GM10847 (cell line): ENCODE results near the gene RXYLT1.

Source experiments
- POLR2A ChIP-seq: IDR thresholded peaks from 2 replicates; pipeline ENCODE4 v1.6.1; 2011; ENCODE audit not compliant: insufficient read length; ENCODE audit errors: extremely low read depth

The RXYLT1 gene, protein sequence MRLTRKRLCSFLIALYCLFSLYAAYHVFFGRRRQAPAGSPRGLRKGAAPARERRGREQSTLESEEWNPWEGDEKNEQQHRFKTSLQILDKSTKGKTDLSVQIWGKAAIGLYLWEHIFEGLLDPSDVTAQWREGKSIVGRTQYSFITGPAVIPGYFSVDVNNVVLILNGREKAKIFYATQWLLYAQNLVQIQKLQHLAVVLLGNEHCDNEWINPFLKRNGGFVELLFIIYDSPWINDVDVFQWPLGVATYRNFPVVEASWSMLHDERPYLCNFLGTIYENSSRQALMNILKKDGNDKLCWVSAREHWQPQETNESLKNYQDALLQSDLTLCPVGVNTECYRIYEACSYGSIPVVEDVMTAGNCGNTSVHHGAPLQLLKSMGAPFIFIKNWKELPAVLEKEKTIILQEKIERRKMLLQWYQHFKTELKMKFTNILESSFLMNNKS

GRCh38 chr12:63779498-63780481 lies at the start of gene RXYLT1:
Gene RXYLT1, plus strand, starts transcription at chr12:63779909. Its CDS starts 52 bp downstream, at chr12:63779961.
- TF ChIP-seq POLR2A, result peak; percentile 74

DNA sequence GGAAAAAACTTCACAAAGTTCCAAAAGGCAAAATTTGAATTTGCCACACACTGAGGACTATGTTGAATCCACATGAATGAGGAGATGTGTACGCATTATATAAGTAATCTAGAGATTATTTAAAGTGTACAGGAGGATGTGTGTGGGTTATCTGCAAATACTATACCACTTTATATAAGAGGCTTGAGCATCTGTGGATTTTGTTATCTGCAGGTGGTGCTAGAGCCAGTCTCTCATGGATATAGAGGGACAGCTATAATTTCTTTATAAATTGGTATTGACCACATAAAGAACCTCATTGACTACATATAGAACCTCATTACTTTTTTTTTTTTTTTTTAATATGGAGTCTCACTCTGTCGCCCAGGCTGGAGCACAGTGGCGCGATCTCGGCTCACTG lies 32.2 kb upstream of the RXYLT1 start:
- TF ChIP-seq POLR2A, result no peak

GRCh38 chr12:63752283-63752682 lies 27.4 kb upstream of the RXYLT1 start:
- TF ChIP-seq POLR2A, result no peak

- no peak for TF ChIP-seq POLR2A
Measured at GRCh38 chr12:63752841-63753240, 26.9 kb upstream of the RXYLT1 start.

DNA sequence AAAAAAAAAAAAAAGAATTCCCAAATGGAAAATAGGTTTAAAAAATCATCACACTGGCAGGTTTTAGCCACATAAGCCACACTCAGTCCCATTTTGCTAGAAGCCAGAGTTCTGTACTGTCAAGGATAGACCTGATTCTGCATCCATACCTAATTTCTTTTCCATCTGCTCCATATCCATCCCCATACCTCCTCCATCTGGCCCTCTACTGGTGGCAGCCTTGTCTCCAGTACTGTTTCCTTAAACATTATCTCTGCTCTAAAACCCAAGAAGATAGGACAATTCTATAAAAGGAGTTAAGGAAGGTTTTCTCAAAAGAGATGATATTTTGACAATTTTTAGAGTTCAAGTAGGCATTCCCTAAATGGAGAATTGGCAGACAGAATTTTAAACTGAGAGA lies 26.0 kb upstream of the RXYLT1 start:
- TF ChIP-seq POLR2A, result no peak

DNA sequence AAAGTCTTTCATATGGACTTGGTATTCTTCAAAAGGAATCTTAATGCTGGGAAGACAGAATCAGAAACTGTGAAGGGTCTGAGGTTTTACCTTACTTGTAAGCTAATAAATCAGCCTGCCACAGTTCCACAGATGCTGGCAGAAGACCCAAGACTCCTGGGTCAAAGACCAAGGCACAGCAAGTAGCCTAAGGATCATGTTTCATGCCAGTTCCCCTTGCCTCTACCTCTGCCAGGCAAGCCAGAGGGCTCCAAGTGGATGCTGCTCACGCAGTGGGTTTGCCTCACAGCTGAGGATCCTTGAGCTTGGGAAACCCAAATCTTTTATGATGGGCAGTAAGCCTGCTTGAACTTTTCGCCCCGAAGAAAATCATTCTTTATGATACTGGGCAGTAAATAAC lies 15.2 kb upstream of the RXYLT1 start:
- TF ChIP-seq POLR2A, result no peak

DNA sequence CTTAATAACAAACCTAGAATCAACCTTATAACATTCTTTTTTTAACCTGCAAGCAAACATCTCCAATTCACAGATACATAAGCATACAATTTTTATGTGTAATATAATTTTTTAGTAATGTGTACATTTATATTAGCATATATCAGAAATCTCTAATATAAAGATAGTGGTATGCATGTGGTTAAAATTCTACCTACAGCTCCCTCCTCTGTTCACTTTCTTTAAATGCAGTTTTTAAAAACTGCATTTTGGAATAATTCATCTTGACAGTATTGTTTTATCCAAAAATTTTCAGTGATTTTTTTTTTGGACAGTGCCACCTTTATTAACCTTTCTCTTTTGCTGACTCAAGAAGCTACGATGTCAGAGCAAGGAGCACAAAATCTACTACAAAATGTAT lies 13.2 kb upstream of the RXYLT1 start:
- TF ChIP-seq POLR2A, result no peak

- no peak for TF ChIP-seq POLR2A
Measured at GRCh38 chr12:63770375-63770774, 9.3 kb upstream of the RXYLT1 start.

- TF ChIP-seq POLR2A, result no peak
Measured at GRCh38 chr12:63777340-63777739, 2.4 kb upstream of the RXYLT1 start.

DNA sequence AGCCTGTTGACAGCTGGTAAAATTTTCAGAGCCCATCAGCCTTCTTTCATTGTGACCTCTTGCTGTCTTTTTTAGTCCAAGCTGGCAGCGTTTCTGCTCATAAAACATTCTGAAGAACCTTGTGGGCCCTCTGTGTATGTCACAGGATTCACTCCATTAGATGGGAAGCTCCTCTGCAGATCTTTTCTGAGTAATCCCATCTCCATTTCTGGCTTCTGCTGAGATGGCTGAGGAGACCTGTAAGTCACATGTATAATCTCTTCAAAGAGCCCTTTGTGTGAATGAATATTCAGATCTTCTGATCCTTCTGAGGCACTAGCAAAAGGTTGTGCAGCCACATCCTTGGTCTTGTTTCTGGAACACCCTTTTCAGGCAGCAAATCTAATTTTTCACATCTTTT lies 2.8 kb downstream of the RXYLT1 start:
- no peak for TF ChIP-seq POLR2A

GRCh38 chr12:63787306-63787705 lies 7.6 kb downstream of the RXYLT1 start:
- TF ChIP-seq POLR2A, result no peak

DNA sequence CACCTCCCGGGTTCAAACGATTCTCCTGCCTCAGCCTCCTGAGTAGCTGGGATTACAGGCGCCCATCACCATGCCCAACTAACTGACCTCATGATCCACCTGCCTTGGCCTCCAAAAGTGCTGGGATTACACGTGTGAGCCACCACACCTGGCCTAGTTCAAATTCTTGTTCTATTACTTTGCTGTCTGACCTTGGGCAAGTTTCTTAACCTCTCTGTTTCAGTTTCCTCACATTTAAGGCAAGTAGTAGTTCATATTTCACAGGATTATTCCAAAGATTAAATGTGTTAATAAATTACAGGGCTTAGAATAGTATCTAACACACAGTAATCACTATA lies 10.9 kb downstream of the RXYLT1 start:
- no peak for TF ChIP-seq POLR2A

DNA sequence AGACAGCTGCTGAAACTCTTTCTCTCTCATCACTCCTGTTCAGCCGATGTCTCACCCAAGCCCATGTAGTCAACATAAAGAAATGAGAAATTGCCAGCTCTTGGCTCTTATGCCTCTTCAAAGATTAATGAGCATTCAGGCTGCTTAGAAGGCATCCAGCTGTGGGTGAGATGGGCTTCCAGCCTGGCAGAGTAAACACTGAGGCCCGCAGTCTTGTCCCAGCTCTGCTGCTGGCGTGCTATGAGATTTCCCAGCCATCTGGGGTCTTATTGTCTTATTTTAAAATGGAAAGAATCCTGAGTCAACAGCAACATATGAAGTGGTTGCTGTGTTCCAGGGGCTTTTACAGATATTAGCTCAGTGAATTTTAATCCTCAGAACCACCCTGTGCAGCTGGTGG lies 12.6 kb downstream of the RXYLT1 start:
- TF ChIP-seq POLR2A, result no peak

GRCh38 chr12:63795032-63795687 lies 15.5 kb downstream of the RXYLT1 start:
- TF ChIP-seq POLR2A, result no peak

GRCh38 chr12:63795944-63796343 lies 16.2 kb downstream of the RXYLT1 start:
- TF ChIP-seq POLR2A, result no peak
